ENCODE measurements around the gene SCUBE2. TPM values are rescaled to one million over a fixed set of nuclear protein-coding genes. Genes with fewer than 3 reads are reported as not detected.

SCUBE2 gene
- total RNA-seq, 1 experiment from 2014 or later = 3.1 TPM

- no peak for TF ChIP-seq CTCF (IDR thresholded peaks at IDR 0.05; ENCODE audit: insufficient read depth in 1 of 2, low read depth in 1 of 2, low read length in 1 of 2, severe bottlenecking in 1 of 2, unreplicated experiment in 1 of 2)
- no peak overlapping the region for H3K27ac Mint-ChIP-seq (ENCODE audit: unreplicated experiment)
- Histone ChIP-seq H3K27me3 (replicated peaks; ENCODE audit: control insufficient read depth, insufficient read depth, low read length) (no peaks in the 10 kb centered on the region), H3K4me1 (no peaks in the 10 kb centered on the region), H3K36me3 (ENCODE audit: control insufficient read depth, insufficient read depth, low read length) (no peaks in the 10 kb centered on the region), H3K9me3 (no peaks in the 10 kb centered on the region), H3K4me3 (ENCODE audit: low read depth, low read length) (no peak overlapping the region)
- H3K9me3 Mint-ChIP-seq (ENCODE audit: unreplicated experiment) = no peaks in the 10 kb centered on the region
- no TSS peak for BruUV-seq (replicated peaks)
- ChIA-PET CTCF (no interaction called here), POLR2A (no interaction called here)
- H3K27me3 Mint-ChIP-seq (ENCODE audit: insufficient read depth, unreplicated experiment) = no peaks in the 10 kb centered on the region
- no peaks in the 10 kb centered on the region for H3K36me3 Mint-ChIP-seq (ENCODE audit: insufficient read depth, unreplicated experiment)
- DNase-seq = no peak
- H3K4me1 Mint-ChIP-seq (ENCODE audit: low read depth, unreplicated experiment) = no peaks in the 10 kb centered on the region
- H3K4me3 Mint-ChIP-seq (ENCODE audit: unreplicated experiment) = no peak overlapping the region
- intact Hi-C loops (cut with micrococcal nuclease; ENCODE audit: unreplicated experiment) = no loop called here
Observed at GRCh38 chr11:9046481-9046880, 44.9 kb downstream of the SCUBE2 start.

- CTCF ChIA-PET = interaction anchor here (0.6 kb wide), 1 partner anchor 25 kb away, joined by 3 read pairs; no protein-coding TSS in a partner anchor
- Mint-ChIP-seq H3K4me3 (ENCODE audit: unreplicated experiment) (no peak overlapping the region), H3K9me3 (ENCODE audit: unreplicated experiment) (no peaks in the 10 kb centered on the region), H3K27ac (ENCODE audit: unreplicated experiment) (no peak overlapping the region), H3K36me3 (ENCODE audit: insufficient read depth, unreplicated experiment) (no peaks in the 10 kb centered on the region), H3K27me3 (ENCODE audit: insufficient read depth, unreplicated experiment) (no peaks in the 10 kb centered on the region), H3K4me1 (ENCODE audit: low read depth, unreplicated experiment) (peaks cover 7% of the 10 kb centered on the region)
- no peak for TF ChIP-seq CTCF (IDR thresholded peaks at IDR 0.05; ENCODE audit: insufficient read depth in 1 of 2, low read depth in 1 of 2, low read length in 1 of 2, severe bottlenecking in 1 of 2, unreplicated experiment in 1 of 2)
- BruUV-seq (replicated peaks) = no TSS peak
- no peak overlapping the region for H3K4me3 ChIP-seq (ENCODE audit: low read depth, low read length)
- no peaks in the 10 kb centered on the region for H3K27me3 ChIP-seq (replicated peaks; ENCODE audit: control insufficient read depth, insufficient read depth, low read length)
- no peaks in the 10 kb centered on the region for H3K36me3 ChIP-seq (ENCODE audit: control insufficient read depth, insufficient read depth, low read length)
- intact Hi-C loops (cut with micrococcal nuclease; ENCODE audit: unreplicated experiment) = no loop called here
- H3K4me1 ChIP-seq = peaks cover 6% of the 10 kb centered on the region
- no peaks in the 10 kb centered on the region; the same call in 1 of the 2 replicates for H3K9me3 ChIP-seq
- no peak for DNase-seq
- POLR2A ChIA-PET = no interaction called here
Observed at GRCh38 chr11:9042488-9042887, 48.9 kb downstream of the SCUBE2 start.

DNA sequence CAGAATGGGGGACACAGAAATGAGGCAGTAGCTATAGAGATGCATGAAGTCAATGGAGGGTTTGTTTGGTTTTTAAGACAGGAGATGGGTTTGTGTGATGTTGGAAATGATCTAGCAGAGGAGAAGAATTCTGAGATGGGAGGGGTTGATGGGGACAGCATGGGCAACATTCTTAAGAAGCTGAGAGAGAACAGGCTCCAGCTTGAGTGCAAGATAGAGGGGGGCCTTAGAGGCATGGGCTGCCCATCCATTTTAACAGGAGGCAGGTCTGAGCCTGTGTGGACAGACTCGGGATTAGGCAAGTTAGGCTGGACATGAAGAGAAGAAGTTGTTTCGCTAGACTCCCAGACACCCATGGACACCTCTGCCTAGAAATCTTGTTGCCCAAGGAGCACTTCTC, 49.7 kb downstream of the SCUBE2 start:
- H3K9me3 ChIP-seq = no peaks in the 10 kb centered on the region; the same call in 1 of the 2 replicates
- Mint-ChIP-seq H3K36me3 (ENCODE audit: insufficient read depth, unreplicated experiment) (no peaks in the 10 kb centered on the region), H3K4me3 (ENCODE audit: unreplicated experiment) (no peak overlapping the region), H3K9me3 (ENCODE audit: unreplicated experiment) (no peaks in the 10 kb centered on the region), H3K27ac (ENCODE audit: unreplicated experiment) (no peak overlapping the region), H3K27me3 (ENCODE audit: insufficient read depth, unreplicated experiment) (no peaks in the 10 kb centered on the region), H3K4me1 (ENCODE audit: low read depth, unreplicated experiment) (peaks cover 7% of the 10 kb centered on the region)
- no peak for TF ChIP-seq CTCF (IDR thresholded peaks at IDR 0.05; ENCODE audit: insufficient read depth in 1 of 2, low read depth in 1 of 2, low read length in 1 of 2, severe bottlenecking in 1 of 2, unreplicated experiment in 1 of 2)
- CTCF ChIA-PET = no interaction called here
- POLR2A ChIA-PET = interaction anchor here (0.9 kb wide), 1 partner anchor 68 kb away, joined by 3 read pairs; no protein-coding TSS in a partner anchor
- DNase-seq = no peak
- no peak overlapping the region for H3K4me3 ChIP-seq (ENCODE audit: low read depth, low read length)
- intact Hi-C loops (cut with micrococcal nuclease; ENCODE audit: unreplicated experiment) = no loop called here
- H3K36me3 ChIP-seq (ENCODE audit: control insufficient read depth, insufficient read depth, low read length) = no peaks in the 10 kb centered on the region
- H3K4me1 ChIP-seq = peaks cover 9% of the 10 kb centered on the region
- H3K27me3 ChIP-seq (replicated peaks; ENCODE audit: control insufficient read depth, insufficient read depth, low read length) = no peaks in the 10 kb centered on the region
- BruUV-seq (replicated peaks) = no TSS peak

All from Caco-2 (cell line).